Measurements from ENCODE around the gene CCSAP.
"Not testable (repeated sequence)": the region's sequence is repeated elsewhere in the genome, so short reads cannot be mapped to it uniquely, and the experiment has no call there.

The CCSAP gene

GRCh38 chr1:229325853-229326487 lies 16.9 kb downstream of the CCSAP start:
- no peak for DNase-seq (ENCODE audit: low read depth)

- DNase-seq (ENCODE audit: low read depth) = no peak
Measured at GRCh38 chr1:229325401-229325800, 17.4 kb downstream of the CCSAP start.

- no peak for DNase-seq (ENCODE audit: low read depth)
Measured at GRCh38 chr1:229323885-229324553, 18.8 kb downstream of the CCSAP start.

- DNase-seq (ENCODE audit: low read depth) = no peak
Measured at GRCh38 chr1:229323201-229323600, 19.6 kb downstream of the CCSAP start.

- DNase-seq (ENCODE audit: low read depth) = no peak
Measured at GRCh38 chr1:229319487-229319886, 23.4 kb downstream of the CCSAP start.

GRCh38 chr1:229318056-229318455 lies 24.8 kb downstream of the CCSAP start:
- no peak for DNase-seq (ENCODE audit: low read depth)

- no peak for DNase-seq (ENCODE audit: low read depth)
Measured at GRCh38 chr1:229316166-229316565, 26.7 kb downstream of the CCSAP start.

GRCh38 chr1:229310833-229311232 lies 32.0 kb downstream of the CCSAP start:
- DNase-seq (ENCODE audit: low read depth) = no peak

- no peak for DNase-seq (ENCODE audit: low read depth)
Measured at GRCh38 chr1:229309684-229310083, 33.2 kb downstream of the CCSAP start.

GRCh38 chr1:229309074-229309473 lies 33.8 kb downstream of the CCSAP start:
- no peak for DNase-seq (ENCODE audit: low read depth)

GRCh38 chr1:229305392-229305791 lies 37.5 kb downstream of the CCSAP start:
- no peak for DNase-seq (ENCODE audit: low read depth)

- no peak for DNase-seq (ENCODE audit: low read depth)
Measured at GRCh38 chr1:229303855-229304254, 39.0 kb downstream of the CCSAP start.

- no peak for DNase-seq (ENCODE audit: low read depth)
Measured at GRCh38 chr1:229302740-229303139, 40.1 kb downstream of the CCSAP start.

- DNase-seq (ENCODE audit: low read depth) = no peak
Measured at GRCh38 chr1:229300099-229300757, 42.6 kb downstream of the CCSAP start.

GRCh38 chr1:229298887-229299503 lies 43.9 kb downstream of the CCSAP start:
- DNase-seq (ENCODE audit: low read depth) = no peak

- no peak for DNase-seq (ENCODE audit: low read depth)
Measured at GRCh38 chr1:229298420-229298819, 44.4 kb downstream of the CCSAP start.

- DNase-seq (ENCODE audit: low read depth) = no peak
Measured at GRCh38 chr1:229297746-229298145, 45.1 kb downstream of the CCSAP start.

- no peak for DNase-seq (ENCODE audit: low read depth)
Measured at GRCh38 chr1:229296541-229296941, 46.3 kb downstream of the CCSAP start.

- DNase-seq (ENCODE audit: low read depth) = no peak
Measured at GRCh38 chr1:229295745-229296144, 47.1 kb downstream of the CCSAP start.

- DNase-seq (ENCODE audit: low read depth) = no peak
Measured at GRCh38 chr1:229293528-229294204, 49.2 kb downstream of the CCSAP start.

GRCh38 chr1:229291686-229292085 lies 51.2 kb downstream of the CCSAP start:
- DNase-seq (ENCODE audit: low read depth) = not testable (repeated sequence)

GRCh38 chr1:229288516-229288915 lies 54.3 kb downstream of the CCSAP start:
- DNase-seq (ENCODE audit: low read depth) = no peak
